OCI-LY3 (cell line): Measurements from ENCODE around the gene MTUS2.
A peak's percentile ranks its signal among the peaks of the same experiment; 100 is the strongest.

Experiments used
- H2AFZ ChIP-seq: fragments of 200-600, 300-600 bp; shearing (Covaris generic); 2 replicates; pipeline ENCODE4 v1.6.0; 2014; ENCODE audit warnings: antibody characterized with exemption, low read depth, low read length
- H3K27ac ChIP-seq: fragments of 200-600, 300-600 bp; sonication (generic); 2 replicates; pipeline ENCODE4 v1.5.1; 2014; ENCODE audit warnings: mild to moderate bottlenecking, low read length, moderate library complexity, mixed read lengths
- H3K27me3 ChIP-seq: fragments of 200-600, 300-600 bp; sonication (generic); 2 replicates; pipeline ENCODE4 v1.6.1; 2014; ENCODE audit warnings: low read depth, low read length, mixed read lengths
- H3K36me3 ChIP-seq: fragments of 200-600, 300-600 bp; sonication (generic); replicated peaks from 2 replicates; pipeline ENCODE3; 2014; ENCODE audit warnings: low read depth, low read length, mixed read lengths
- H3K4me1 ChIP-seq: fragments of 300-600, 200-600 bp; sonication (generic); 2 replicates; pipeline ENCODE4 v1.6.1; 2014; ENCODE audit warnings: low read length, mixed read lengths
- H3K4me2 ChIP-seq: fragments of 200-600, 300-600 bp; sonication (generic); 2 replicates; pipeline ENCODE4 v1.6.1; 2014; ENCODE audit warnings: low read length, mixed read lengths
- H3K4me3 ChIP-seq: fragments of 300-600, 200-600 bp; sonication (generic); 2 replicates; pipeline ENCODE4 v1.5.1; 2014; ENCODE audit warnings: antibody characterized with exemption, mild to moderate bottlenecking, low read length, moderate library complexity
- H3K79me2 ChIP-seq: fragments of 300-600, 200-600 bp; shearing (Covaris generic); 2 replicates; pipeline ENCODE4 v1.6.1; 2014; ENCODE audit warnings: mild to moderate bottlenecking, low read length, mixed read lengths
- H3K9ac ChIP-seq: fragments of 300-600, 200-600 bp; shearing (Covaris generic); 2 replicates; pipeline ENCODE4 v1.6.0; 2014; ENCODE audit warnings: mild to moderate bottlenecking, low read length, moderate library complexity
- H3K9me3 ChIP-seq: fragments of 200-600, 300-600 bp; shearing (Covaris generic); 2 replicates; pipeline ENCODE4 v1.6.1; 2014; ENCODE audit warnings: low read length, mixed read lengths; ENCODE audit not compliant: insufficient read depth
- H4K20me1 ChIP-seq: fragments of 200-600, 300-600 bp; sonication (generic); 2 replicates; pipeline ENCODE4 v1.6.1; 2016; ENCODE audit warnings: low read length, mixed read lengths; ENCODE audit not compliant: insufficient read depth
- EZH2phosphoT487 ChIP-seq: fragments of 200-600 bp; shearing (Covaris generic); IDR thresholded peaks from 2 replicates; pipeline ENCODE4 v1.6.1; 2018; ENCODE audit warnings: antibody characterized with exemption, mixed run types, low read depth
- TF ChIP-seq, protein P1 (sequence below): fragments of 200-600, 300-600 bp; sonication (generic); IDR thresholded peaks from 2 replicates; pipeline ENCODE4 v1.5.1; 2014; ENCODE audit warnings: antibody characterized with exemption, low read length, low read depth

MTUS2 gene

DNA sequence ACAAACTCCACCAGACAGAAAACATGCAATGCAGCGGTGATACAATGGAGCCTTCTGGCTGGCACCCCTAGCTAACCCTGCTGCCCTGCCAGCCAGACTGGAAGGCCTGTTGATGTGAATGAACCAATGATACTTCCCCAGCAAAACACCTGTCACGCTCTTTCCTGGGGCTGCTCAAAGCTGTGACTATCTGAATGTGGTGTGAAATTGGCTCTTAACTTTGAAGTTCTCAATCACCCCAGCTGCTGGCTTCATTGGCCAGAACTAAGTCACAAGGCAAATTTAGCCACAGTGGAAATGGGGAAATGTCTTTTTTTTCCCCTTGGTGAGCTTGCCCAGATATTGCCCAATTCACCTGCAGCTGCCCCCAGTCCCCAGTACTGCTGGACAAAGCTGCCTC lies 628.0 kb downstream of the MTUS2 start:
- Histone ChIP-seq H2AFZ (no peak overlapping the region), H3K9me3 (peaks cover 6% of the 10 kb centered on the region; the same call in 1 of the 2 replicates), H3K4me3 (peak overlapping the region; percentile 3; the same call in 1 of the 2 replicates), H3K79me2 (no peaks in the 10 kb centered on the region), H3K4me2 (peak overlapping the region; percentile 61), H3K4me1 (peaks cover 91% of the 10 kb centered on the region), H4K20me1 (no peaks in the 10 kb centered on the region), H3K27ac (peak overlapping the region; percentile 89), H3K36me3 (peaks cover 5% of the 10 kb centered on the region), H3K27me3 (no peaks in the 10 kb centered on the region), H3K9ac (peak overlapping the region; percentile 65)
- TF ChIP-seq, protein P1, sequence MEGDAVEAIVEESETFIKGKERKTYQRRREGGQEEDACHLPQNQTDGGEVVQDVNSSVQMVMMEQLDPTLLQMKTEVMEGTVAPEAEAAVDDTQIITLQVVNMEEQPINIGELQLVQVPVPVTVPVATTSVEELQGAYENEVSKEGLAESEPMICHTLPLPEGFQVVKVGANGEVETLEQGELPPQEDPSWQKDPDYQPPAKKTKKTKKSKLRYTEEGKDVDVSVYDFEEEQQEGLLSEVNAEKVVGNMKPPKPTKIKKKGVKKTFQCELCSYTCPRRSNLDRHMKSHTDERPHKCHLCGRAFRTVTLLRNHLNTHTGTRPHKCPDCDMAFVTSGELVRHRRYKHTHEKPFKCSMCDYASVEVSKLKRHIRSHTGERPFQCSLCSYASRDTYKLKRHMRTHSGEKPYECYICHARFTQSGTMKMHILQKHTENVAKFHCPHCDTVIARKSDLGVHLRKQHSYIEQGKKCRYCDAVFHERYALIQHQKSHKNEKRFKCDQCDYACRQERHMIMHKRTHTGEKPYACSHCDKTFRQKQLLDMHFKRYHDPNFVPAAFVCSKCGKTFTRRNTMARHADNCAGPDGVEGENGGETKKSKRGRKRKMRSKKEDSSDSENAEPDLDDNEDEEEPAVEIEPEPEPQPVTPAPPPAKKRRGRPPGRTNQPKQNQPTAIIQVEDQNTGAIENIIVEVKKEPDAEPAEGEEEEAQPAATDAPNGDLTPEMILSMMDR = no peak
- TF ChIP-seq EZH2phosphoT487 = no peak

DNA sequence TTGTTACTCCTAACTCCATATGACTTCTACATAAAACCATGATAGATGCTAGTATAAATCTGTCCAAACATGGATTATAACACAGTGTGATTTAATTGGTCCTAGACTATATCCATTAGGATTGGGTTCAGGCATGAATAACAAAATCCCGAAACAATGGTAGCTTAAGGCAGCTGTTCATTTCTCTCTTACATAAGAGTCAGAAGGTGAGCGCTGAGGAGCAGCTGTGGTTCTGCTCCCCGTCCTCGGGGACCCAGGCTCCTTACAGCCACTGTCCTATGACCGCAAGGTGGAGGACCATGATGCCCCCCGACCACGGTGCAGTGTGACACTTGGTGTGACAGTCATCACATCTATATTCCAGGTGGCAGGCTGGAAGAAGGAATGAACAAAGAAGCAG lies 629.6 kb downstream of the MTUS2 start:
- Histone ChIP-seq H3K4me1 (peaks cover 97% of the 10 kb centered on the region), H2AFZ (no peak overlapping the region), H3K79me2 (no peaks in the 10 kb centered on the region), H3K4me3 (no peak overlapping the region), H3K27me3 (no peaks in the 10 kb centered on the region), H3K27ac (no peak overlapping the region), H3K9ac (no peak overlapping the region), H3K9me3 (peaks cover 6% of the 10 kb centered on the region; the same call in 1 of the 2 replicates), H3K4me2 (no peak overlapping the region), H4K20me1 (no peaks in the 10 kb centered on the region), H3K36me3 (peaks cover 5% of the 10 kb centered on the region)
- TF ChIP-seq EZH2phosphoT487 = no peak
- TF ChIP-seq, protein P1 = no peak

DNA sequence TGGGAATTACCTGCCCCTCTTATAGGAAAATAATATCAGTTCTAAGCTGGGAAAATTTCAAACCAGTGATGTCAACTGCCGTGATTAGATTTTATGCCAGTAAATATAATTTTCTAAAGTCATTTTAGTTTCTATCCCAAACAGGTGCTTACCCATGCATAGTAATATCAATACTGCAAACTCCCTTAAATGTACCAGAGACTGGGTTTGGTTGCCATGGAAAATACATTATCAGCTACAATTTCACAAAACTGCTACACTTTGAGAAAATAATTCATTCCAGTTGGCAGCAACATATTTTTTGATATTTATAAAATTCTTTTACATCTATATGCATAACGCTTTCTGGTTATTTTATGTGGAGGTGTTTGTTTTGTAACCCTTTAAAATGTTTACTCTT lies 631.8 kb downstream of the MTUS2 start:
- no peak for TF ChIP-seq EZH2phosphoT487
- TF ChIP-seq, protein P1 = no peak
- H3K36me3 ChIP-seq = peaks cover 5% of the 10 kb centered on the region
- H2AFZ ChIP-seq = no peak overlapping the region
- H3K4me1 ChIP-seq = peaks cover 96% of the 10 kb centered on the region
- no peak overlapping the region for H3K9ac ChIP-seq
- H3K9me3 ChIP-seq = peaks cover 6% of the 10 kb centered on the region; the same call in 1 of the 2 replicates
- H3K27ac ChIP-seq = peak overlapping the region; percentile 15
- H3K4me3 ChIP-seq = no peak overlapping the region
- H3K4me2 ChIP-seq = peak overlapping the region; percentile 35
- no peaks in the 10 kb centered on the region for H3K79me2 ChIP-seq
- no peaks in the 10 kb centered on the region for H4K20me1 ChIP-seq
- no peaks in the 10 kb centered on the region for H3K27me3 ChIP-seq

DNA sequence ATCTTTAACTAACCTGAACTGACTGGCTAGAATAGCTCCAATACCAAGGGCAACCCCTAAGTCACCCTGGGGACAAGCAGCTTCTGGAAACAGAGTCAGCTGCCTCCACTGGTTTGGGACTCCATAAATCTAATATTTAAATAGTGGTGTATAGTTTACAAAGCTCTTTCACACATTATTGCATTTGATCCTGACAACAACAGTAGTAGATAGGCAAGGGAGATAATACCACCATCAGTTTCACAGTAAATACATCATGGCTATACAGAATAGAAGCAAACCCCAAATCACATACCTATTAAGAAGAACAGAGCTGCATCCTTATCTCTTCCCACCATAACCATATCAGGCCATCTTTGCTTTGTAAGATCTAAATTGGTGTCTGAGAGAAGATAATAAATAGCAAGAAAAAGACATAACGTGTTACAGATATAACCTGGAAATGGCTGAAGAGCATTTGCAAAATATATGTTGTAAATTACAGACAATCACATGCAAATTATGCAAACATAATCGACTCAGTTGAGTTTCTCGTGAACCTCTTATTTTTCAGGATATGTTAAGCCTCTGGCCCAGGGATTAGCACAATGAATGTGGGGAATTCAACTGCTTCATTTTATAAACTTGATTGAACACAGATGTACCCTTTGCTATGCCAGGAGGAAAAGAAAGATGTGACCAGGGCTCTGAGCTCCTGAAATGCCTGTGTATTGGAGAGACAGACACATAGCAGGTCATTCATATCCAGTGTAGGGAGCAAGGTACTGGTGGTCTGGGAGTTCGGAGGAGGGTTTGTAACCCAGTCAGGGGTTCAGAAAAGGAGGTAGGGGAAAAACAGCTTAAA lies 632.9 kb downstream of the MTUS2 start:
- Histone ChIP-seq H3K9ac (peak overlapping the region; percentile 5; the same call in 1 of the 2 replicates), H2AFZ (no peak overlapping the region), H3K4me1 (peaks cover 85% of the 10 kb centered on the region), H3K27me3 (no peaks in the 10 kb centered on the region), H4K20me1 (no peaks in the 10 kb centered on the region), H3K4me3 (no peak overlapping the region), H3K27ac (peak overlapping the region; percentile 57), H3K9me3 (peaks cover 6% of the 10 kb centered on the region; the same call in 1 of the 2 replicates), H3K79me2 (no peaks in the 10 kb centered on the region), H3K36me3 (peaks cover 5% of the 10 kb centered on the region), H3K4me2 (peak overlapping the region; percentile 67)
- no peak for TF ChIP-seq EZH2phosphoT487
- TF ChIP-seq, protein P1 = no peak
